ENCODE measurements around the gene DGKI. TPM values are rescaled to one million over a fixed set of nuclear protein-coding genes. Genes with fewer than 3 reads are reported as not detected.
A peak's percentile ranks its signal among the peaks of the same experiment; 100 is the strongest.

Gene DGKI
- total RNA-seq, 1 donor from 2014 or later = 1.3 TPM

- no peaks in the 10 kb centered on the region for H3K36me3 ChIP-seq
- H3K4me1 ChIP-seq = peaks cover 28% of the 10 kb centered on the region
- H3K27me3 ChIP-seq (ENCODE audit: low read depth) = no peaks in the 10 kb centered on the region
- no peak overlapping the region for H3K27ac ChIP-seq (replicated peaks)
- intact Hi-C loops (cut with micrococcal nuclease) = no loop called here
- H3K4me3 ChIP-seq = no peak overlapping the region
- TF ChIP-seq, protein P1, sequence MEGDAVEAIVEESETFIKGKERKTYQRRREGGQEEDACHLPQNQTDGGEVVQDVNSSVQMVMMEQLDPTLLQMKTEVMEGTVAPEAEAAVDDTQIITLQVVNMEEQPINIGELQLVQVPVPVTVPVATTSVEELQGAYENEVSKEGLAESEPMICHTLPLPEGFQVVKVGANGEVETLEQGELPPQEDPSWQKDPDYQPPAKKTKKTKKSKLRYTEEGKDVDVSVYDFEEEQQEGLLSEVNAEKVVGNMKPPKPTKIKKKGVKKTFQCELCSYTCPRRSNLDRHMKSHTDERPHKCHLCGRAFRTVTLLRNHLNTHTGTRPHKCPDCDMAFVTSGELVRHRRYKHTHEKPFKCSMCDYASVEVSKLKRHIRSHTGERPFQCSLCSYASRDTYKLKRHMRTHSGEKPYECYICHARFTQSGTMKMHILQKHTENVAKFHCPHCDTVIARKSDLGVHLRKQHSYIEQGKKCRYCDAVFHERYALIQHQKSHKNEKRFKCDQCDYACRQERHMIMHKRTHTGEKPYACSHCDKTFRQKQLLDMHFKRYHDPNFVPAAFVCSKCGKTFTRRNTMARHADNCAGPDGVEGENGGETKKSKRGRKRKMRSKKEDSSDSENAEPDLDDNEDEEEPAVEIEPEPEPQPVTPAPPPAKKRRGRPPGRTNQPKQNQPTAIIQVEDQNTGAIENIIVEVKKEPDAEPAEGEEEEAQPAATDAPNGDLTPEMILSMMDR (IDR thresholded peaks at IDR 0.05; ENCODE audit: borderline replicate concordance) = no peak
- no peaks in the 10 kb centered on the region for H3K9me3 ChIP-seq (replicated peaks)
- DNase-seq = no peak
Observed at GRCh38 chr7:137825489-137825888, 21.3 kb downstream of the DGKI start.

GRCh38 chr7:137820677-137821420 is 25.9 kb downstream of the DGKI start:
- H3K27ac ChIP-seq (replicated peaks) = peak overlapping the region; percentile 6
- no peaks in the 10 kb centered on the region for H3K9me3 ChIP-seq (replicated peaks)
- H3K4me3 ChIP-seq = peak overlapping the region; percentile 26
- H3K27me3 ChIP-seq (ENCODE audit: low read depth) = no peaks in the 10 kb centered on the region
- peaks cover 14% of the 10 kb centered on the region for H3K4me1 ChIP-seq
- TF ChIP-seq, protein P1 (IDR thresholded peaks at IDR 0.05; ENCODE audit: borderline replicate concordance) = no peak
- peak; percentile 72 for DNase-seq
- no peaks in the 10 kb centered on the region for H3K36me3 ChIP-seq
- intact Hi-C loops (cut with micrococcal nuclease) = no loop called here

GRCh38 chr7:137820156-137820555 is 26.6 kb downstream of the DGKI start:
- no peak for DNase-seq
- no peaks in the 10 kb centered on the region for H3K27me3 ChIP-seq (ENCODE audit: low read depth)
- H3K4me1 ChIP-seq = peaks cover 14% of the 10 kb centered on the region
- TF ChIP-seq, protein P1 (IDR thresholded peaks at IDR 0.05; ENCODE audit: borderline replicate concordance) = no peak
- no peak overlapping the region for H3K4me3 ChIP-seq
- no peaks in the 10 kb centered on the region for H3K9me3 ChIP-seq (replicated peaks)
- intact Hi-C loops (cut with micrococcal nuclease) = no loop called here
- H3K27ac ChIP-seq (replicated peaks) = no peak overlapping the region
- no peaks in the 10 kb centered on the region for H3K36me3 ChIP-seq

DNA sequence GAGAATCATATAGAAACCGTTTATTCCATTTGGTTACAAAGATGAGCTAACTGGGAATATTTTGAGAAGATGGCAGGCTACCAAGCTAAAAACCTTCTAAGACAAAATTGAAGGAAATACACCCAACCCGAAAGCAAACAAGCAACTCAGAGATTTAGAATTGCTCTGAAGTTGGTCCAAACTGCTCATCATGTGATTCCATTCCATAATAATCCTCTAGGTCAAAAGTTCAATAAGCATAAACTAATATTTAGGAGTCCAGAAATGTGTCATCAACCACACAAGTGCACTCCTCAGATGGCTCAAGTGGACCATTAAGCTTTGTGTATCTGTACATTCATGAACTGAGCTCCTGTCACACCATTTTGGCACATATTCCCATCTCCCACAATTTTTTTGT is 28.7 kb downstream of the DGKI start:
- Histone ChIP-seq H3K9me3 (replicated peaks) (no peaks in the 10 kb centered on the region), H3K27me3 (ENCODE audit: low read depth) (no peaks in the 10 kb centered on the region), H3K36me3 (no peaks in the 10 kb centered on the region), H3K4me1 (peaks cover 14% of the 10 kb centered on the region), H3K27ac (replicated peaks) (no peak overlapping the region), H3K4me3 (no peak overlapping the region)
- intact Hi-C loops (cut with micrococcal nuclease) = no loop called here
- no peak for DNase-seq
- TF ChIP-seq, protein P1 (IDR thresholded peaks at IDR 0.05; ENCODE audit: borderline replicate concordance) = no peak

GRCh38 chr7:137816696-137817320 is 30.0 kb downstream of the DGKI start:
- TF ChIP-seq, protein P1 (IDR thresholded peaks at IDR 0.05; ENCODE audit: borderline replicate concordance) = peak; percentile 56
- DNase-seq = no peak
- Histone ChIP-seq H3K4me1 (peaks cover 14% of the 10 kb centered on the region), H3K9me3 (replicated peaks) (no peaks in the 10 kb centered on the region), H3K36me3 (no peaks in the 10 kb centered on the region), H3K27me3 (ENCODE audit: low read depth) (no peaks in the 10 kb centered on the region), H3K4me3 (no peak overlapping the region), H3K27ac (replicated peaks) (no peak overlapping the region)
- intact Hi-C loops (cut with micrococcal nuclease) = no loop called here

Measured in left ventricle myocardium inferior (tissue), 1 donor.